Measurements from ENCODE around the gene DHX29.

The DHX29 gene

GRCh38 chr5:55316289-55316688, 8.8 kb upstream of the DHX29 start:
- DNase-seq = no peak

GRCh38 chr5:55313870-55314617, 6.5 kb upstream of the DHX29 start:
- no peak for DNase-seq

- DNase-seq = peak; percentile 27
Measured at GRCh38 chr5:55308254-55308836, 851 bp upstream of the DHX29 start.

GRCh38 chr5:55306641-55307382, 682 bp downstream of the DHX29 start:
- no peak for DNase-seq

GRCh38 chr5:55305345-55305744, 2.1 kb downstream of the DHX29 start:
- no peak for DNase-seq

GRCh38 chr5:55304584-55304983, 2.9 kb downstream of the DHX29 start:
- no peak for DNase-seq

GRCh38 chr5:55303238-55303690, 4.2 kb downstream of the DHX29 start:
- peak; percentile 86 for DNase-seq

- DNase-seq = no peak
Measured at GRCh38 chr5:55300890-55301289, 6.6 kb downstream of the DHX29 start.

- DNase-seq = no peak
Measured at GRCh38 chr5:55294935-55295334, 12.6 kb downstream of the DHX29 start.

GRCh38 chr5:55290991-55291390, 16.5 kb downstream of the DHX29 start:
- DNase-seq = no peak

- no peak for DNase-seq
Measured at GRCh38 chr5:55289808-55290207, 17.7 kb downstream of the DHX29 start.

- no peak for DNase-seq
Measured at GRCh38 chr5:55286411-55286933, 21.0 kb downstream of the DHX29 start.

GRCh38 chr5:55278778-55279177, 28.7 kb downstream of the DHX29 start:
- no peak for DNase-seq

- no peak for DNase-seq
Measured at GRCh38 chr5:55276771-55277170, 30.7 kb downstream of the DHX29 start.

GRCh38 chr5:55258339-55258738, 49.2 kb downstream of the DHX29 start:
- DNase-seq = no peak

GRCh38 chr5:55254802-55255201, 52.7 kb downstream of the DHX29 start:
- no peak for DNase-seq

- DNase-seq = no peak
Measured at GRCh38 chr5:55250064-55250463, 57.4 kb downstream of the DHX29 start.

- no peak for DNase-seq
Measured at GRCh38 chr5:55241746-55242145, 65.7 kb downstream of the DHX29 start.

GRCh38 chr5:55236800-55237199, 70.7 kb downstream of the DHX29 start:
- DNase-seq = no peak

- no peak for DNase-seq
Measured at GRCh38 chr5:55234121-55234700, 73.3 kb downstream of the DHX29 start.

- peak; percentile 43 for DNase-seq
Measured at GRCh38 chr5:55232985-55233928, 74.2 kb downstream of the DHX29 start, which contains the start of gene CCNO. Gene CCNO, minus strand, starts transcription at chr5:55233608. Its CDS starts 85 bp downstream, at chr5:55233523.
